Measurements from ENCODE around the gene PIGZ. TPM values are rescaled to one million over a fixed set of nuclear protein-coding genes. Genes with fewer than 3 reads are reported as not detected.
"Not testable (repeated sequence)": the region's sequence is repeated elsewhere in the genome, so short reads cannot be mapped to it uniquely, and the experiment has no call there.

The PIGZ gene
- total RNA-seq, 1 donor, result 4.0 TPM

DNA sequence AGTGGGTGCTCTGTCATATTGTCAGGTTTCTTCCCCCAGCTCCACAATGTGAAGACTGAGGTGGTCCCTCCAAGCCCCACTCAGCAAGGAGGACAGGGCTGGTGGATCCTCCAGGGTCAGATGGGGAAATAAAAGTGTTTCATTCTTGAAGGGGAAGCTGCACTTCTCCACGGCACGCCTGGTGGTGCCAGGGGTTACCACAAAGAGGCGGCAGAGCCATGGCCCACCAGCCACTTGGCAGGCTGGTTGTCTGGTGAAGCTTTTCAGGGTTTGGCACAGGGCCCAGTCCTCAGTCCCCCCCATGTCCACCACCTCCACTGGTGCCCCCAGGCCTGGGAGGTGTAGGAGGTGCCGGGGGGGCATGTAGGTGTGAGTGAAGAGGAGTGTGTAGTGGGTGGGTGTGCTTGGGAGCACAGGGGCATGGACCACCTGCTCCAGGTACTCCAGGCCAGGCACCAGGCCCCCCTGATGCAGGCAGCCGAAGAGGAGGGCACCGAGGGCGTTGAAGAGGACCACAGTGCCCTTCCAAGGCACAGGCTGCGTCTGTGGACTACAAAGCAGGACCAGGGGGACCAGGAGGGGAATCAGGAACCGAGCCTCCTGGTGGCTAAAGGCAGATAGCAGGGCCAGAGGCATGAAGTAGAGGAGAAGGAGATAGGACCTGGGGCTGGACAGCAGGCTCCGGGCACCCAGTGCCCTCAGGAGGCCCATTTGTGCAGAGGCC, 21.3 kb downstream of the PIGZ start:
- Histone ChIP-seq H3K4me3 (ENCODE audit: insufficient read depth, low read length) (no peak overlapping the region), H3K4me1 (ENCODE audit: insufficient read depth, low read length) (peaks cover 7% of the 10 kb centered on the region), H3K4me2 (ENCODE audit: insufficient read depth, low read length) (no peak overlapping the region), H3K27me3 (ENCODE audit: insufficient read depth, low read length) (no peaks in the 10 kb centered on the region), H2AFZ (ENCODE audit: low read length) (no peak overlapping the region), H3K27ac (ENCODE audit: low read depth, low read length) (no peak overlapping the region), H3K79me2 (ENCODE audit: insufficient read depth, low read length) (peaks cover 21% of the 10 kb centered on the region), H3K9me3 (ENCODE audit: low read depth, low read length) (no peaks in the 10 kb centered on the region), H3K36me3 (ENCODE audit: insufficient read depth, low read length) (no peaks in the 10 kb centered on the region), H4K20me1 (ENCODE audit: insufficient read depth, low read length) (no peaks in the 10 kb centered on the region)
- TF ChIP-seq, protein P1, sequence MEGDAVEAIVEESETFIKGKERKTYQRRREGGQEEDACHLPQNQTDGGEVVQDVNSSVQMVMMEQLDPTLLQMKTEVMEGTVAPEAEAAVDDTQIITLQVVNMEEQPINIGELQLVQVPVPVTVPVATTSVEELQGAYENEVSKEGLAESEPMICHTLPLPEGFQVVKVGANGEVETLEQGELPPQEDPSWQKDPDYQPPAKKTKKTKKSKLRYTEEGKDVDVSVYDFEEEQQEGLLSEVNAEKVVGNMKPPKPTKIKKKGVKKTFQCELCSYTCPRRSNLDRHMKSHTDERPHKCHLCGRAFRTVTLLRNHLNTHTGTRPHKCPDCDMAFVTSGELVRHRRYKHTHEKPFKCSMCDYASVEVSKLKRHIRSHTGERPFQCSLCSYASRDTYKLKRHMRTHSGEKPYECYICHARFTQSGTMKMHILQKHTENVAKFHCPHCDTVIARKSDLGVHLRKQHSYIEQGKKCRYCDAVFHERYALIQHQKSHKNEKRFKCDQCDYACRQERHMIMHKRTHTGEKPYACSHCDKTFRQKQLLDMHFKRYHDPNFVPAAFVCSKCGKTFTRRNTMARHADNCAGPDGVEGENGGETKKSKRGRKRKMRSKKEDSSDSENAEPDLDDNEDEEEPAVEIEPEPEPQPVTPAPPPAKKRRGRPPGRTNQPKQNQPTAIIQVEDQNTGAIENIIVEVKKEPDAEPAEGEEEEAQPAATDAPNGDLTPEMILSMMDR (IDR thresholded peaks at IDR 0.05; ENCODE audit: extremely low read depth, low read depth, low read length), result peak; percentile 20
- peak; percentile 88 for DNase-seq (ENCODE audit: insufficient read length, low spot score, missing footprints)

DNA sequence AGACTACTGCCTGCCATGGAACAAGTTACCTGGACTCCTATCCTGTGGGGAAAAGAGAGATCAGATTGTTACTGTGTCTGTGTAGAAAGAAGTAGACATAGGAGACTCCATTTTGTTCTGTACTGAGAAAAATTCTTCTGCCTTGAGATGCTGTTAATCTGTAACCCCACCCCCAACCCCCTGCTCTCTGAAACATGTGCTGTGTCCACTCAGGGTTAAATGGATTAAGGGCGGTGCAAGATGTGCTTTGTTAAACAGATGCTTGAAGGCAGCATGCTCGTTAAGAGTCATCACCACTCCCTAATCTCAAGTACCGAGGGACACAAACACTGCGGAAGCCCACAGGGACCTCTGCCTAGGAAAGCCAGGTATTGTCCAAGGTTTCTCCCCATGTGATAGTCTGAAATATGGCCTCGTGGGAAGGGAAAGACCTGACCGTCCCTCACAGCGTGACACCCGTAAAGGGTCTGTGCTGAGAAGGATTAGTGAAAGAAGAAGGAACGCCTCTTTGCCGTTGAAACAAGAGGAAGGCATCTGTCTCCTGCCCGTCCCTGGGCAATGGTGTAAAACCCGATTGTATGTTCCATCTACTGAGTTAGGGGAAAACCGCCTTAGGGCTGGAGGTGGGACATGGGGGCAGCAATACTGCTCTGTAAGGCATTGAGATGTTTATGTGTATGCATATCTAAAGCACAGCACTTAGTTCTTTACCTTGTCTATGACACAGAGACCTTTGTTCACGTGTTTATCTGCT, 24.4 kb downstream of the PIGZ start:
- H2AFZ ChIP-seq (ENCODE audit: low read length); DNase-seq (ENCODE audit: insufficient read length, low spot score, missing footprints); H3K4me3 ChIP-seq (ENCODE audit: insufficient read depth, low read length); H3K9me3 ChIP-seq (ENCODE audit: low read depth, low read length); H3K27me3 ChIP-seq (ENCODE audit: insufficient read depth, low read length); H3K27ac ChIP-seq (ENCODE audit: low read depth, low read length); H4K20me1 ChIP-seq (ENCODE audit: insufficient read depth, low read length); H3K36me3 ChIP-seq (ENCODE audit: insufficient read depth, low read length): not testable (repeated sequence)
- Histone ChIP-seq H3K79me2 (ENCODE audit: insufficient read depth, low read length) (peaks cover 45% of the 10 kb centered on the region), H3K4me2 (ENCODE audit: insufficient read depth, low read length) (peak overlapping the region; percentile 83), H3K4me1 (ENCODE audit: insufficient read depth, low read length) (peaks cover 17% of the 10 kb centered on the region)

DNA sequence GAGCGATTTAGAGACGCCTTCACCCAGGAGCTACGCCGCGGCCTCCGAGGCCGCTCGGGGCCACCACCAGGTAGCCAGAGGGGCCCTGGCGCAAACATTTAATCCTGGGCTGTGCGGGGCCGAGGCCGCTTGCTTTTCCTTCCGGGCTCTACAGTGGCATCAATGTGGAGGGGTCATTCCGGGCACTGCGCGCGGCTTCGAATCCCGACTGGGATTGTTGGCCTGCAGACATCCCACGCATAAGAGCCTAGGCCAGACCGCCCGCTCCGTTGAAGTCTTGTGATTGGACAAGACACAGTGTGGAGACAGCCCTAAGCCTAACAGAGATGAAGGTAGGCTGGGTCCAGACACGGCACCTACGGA, 25.7 kb downstream of the PIGZ start:
- peaks cover 53% of the 10 kb centered on the region for H3K79me2 ChIP-seq (ENCODE audit: insufficient read depth, low read length)

DNA sequence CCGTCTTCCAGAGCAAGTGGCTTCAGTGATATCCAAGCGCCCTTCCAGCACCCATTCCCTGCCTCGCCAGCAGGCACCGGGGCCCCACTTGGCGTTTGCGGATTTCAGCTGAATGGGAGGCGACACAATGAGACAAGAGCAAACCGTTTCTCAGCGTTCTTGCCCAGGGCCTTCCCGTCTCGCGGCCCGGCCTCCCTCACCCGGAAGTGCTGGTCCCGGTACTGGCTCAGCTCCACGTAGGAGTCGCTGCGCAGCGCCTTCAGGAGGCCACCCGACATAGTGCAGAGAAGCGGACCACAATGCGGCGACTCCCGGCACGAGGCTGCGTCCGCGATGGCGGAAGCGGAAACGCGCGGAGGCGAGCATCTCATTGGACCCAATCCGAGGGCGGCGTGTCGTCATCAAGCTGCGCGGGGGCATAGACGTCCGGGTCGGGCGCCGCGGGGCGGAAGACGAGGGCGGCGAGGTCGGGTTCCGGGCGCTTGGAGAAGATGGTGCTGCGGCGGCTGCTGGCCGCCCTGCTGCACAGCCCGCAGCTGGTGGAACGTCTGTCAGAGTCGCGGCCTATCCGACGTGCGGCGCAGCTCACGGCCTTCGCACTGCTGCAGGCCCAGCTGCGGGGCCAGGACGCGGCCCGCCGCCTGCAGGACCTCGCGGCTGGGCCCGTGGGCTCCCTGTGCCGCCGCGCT, 26.3 kb downstream of the PIGZ start, which contains the start of gene NCBP2:
Gene NCBP2 (minus strand): TSS at position 303 of the 689 bp plus-strand sequence. CDS start 25 bp downstream, at position 278.
- H3K79me2 ChIP-seq (ENCODE audit: insufficient read depth, low read length), result peaks cover 58% of the 10 kb centered on the region
- H3K36me3 ChIP-seq (ENCODE audit: insufficient read depth, low read length), result peaks cover 24% of the 10 kb centered on the region
- peak; percentile 98 for DNase-seq (ENCODE audit: insufficient read length, low spot score, missing footprints)

More for the DNA sequence above, 25.7 kb downstream of the PIGZ start:
- TF ChIP-seq, protein P1 (IDR thresholded peaks at IDR 0.05; ENCODE audit: extremely low read depth, low read depth, low read length), result no peak
- Histone ChIP-seq H3K36me3 (ENCODE audit: insufficient read depth, low read length) (peaks cover 19% of the 10 kb centered on the region), H3K4me1 (ENCODE audit: insufficient read depth, low read length) (peaks cover 17% of the 10 kb centered on the region), H3K4me3 (ENCODE audit: insufficient read depth, low read length) (peak overlapping the region; percentile 99), H3K27me3 (ENCODE audit: insufficient read depth, low read length) (no peaks in the 10 kb centered on the region), H2AFZ (ENCODE audit: low read length) (peak overlapping the region; percentile 57), H4K20me1 (ENCODE audit: insufficient read depth, low read length) (peaks cover 5% of the 10 kb centered on the region), H3K9me3 (ENCODE audit: low read depth, low read length) (no peaks in the 10 kb centered on the region), H3K4me2 (ENCODE audit: insufficient read depth, low read length) (peak overlapping the region; percentile 83), H3K27ac (ENCODE audit: low read depth, low read length) (peak overlapping the region; percentile 98)
- peak; percentile 79 for DNase-seq (ENCODE audit: insufficient read length, low spot score, missing footprints)

More for the DNA sequence above, 26.3 kb downstream of the PIGZ start, which contains the start of gene NCBP2:
- TF ChIP-seq, protein P1 (IDR thresholded peaks at IDR 0.05; ENCODE audit: extremely low read depth, low read depth, low read length), result peak; percentile 71
- Histone ChIP-seq H3K4me2 (ENCODE audit: insufficient read depth, low read length) (peak within 1 kb of the TSS; percentile 83), H3K4me3 (ENCODE audit: insufficient read depth, low read length) (peak within 1 kb of the TSS; percentile 99), H3K27me3 (ENCODE audit: insufficient read depth, low read length) (no peaks in the 10 kb centered on the region), H2AFZ (ENCODE audit: low read length) (peak within 1 kb of the TSS; percentile 97), H3K9me3 (ENCODE audit: low read depth, low read length) (no peaks in the 10 kb centered on the region), H4K20me1 (ENCODE audit: insufficient read depth, low read length) (peaks cover 5% of the 10 kb centered on the region), H3K27ac (ENCODE audit: low read depth, low read length) (peak within 1 kb of the TSS; percentile 98), H3K4me1 (ENCODE audit: insufficient read depth, low read length) (peaks cover 17% of the 10 kb centered on the region)
